GOT3 (cell line): ENCODE results near the gene GAS1.

Source experiments
- DNase-seq: peaks from one replicate; lab custom pipeline; 2025; ENCODE audit warnings: mixed read lengths; lab: John Stamatoyannopoulos, UW

Gene GAS1

DNA sequence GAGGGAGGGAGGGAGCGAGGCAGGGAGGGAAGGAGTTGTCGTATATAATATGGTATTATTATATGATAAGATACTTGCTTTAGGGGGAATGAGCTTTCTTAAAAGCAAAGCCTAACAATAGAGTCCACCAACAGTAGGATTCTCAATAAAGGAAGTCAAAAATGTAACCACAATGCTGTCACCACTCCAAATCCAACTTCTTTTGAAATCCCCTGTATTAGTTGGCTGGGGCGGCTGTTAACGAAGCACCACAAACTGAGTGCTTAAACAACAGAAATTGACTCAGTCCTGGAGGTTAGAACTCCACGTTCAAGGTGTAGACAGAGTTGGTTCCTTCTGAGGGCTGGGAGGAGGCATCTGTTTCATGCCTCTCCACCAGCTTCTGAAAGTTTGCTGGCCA lies 23.1 kb downstream of the GAS1 start:
- no peak for DNase-seq

DNA sequence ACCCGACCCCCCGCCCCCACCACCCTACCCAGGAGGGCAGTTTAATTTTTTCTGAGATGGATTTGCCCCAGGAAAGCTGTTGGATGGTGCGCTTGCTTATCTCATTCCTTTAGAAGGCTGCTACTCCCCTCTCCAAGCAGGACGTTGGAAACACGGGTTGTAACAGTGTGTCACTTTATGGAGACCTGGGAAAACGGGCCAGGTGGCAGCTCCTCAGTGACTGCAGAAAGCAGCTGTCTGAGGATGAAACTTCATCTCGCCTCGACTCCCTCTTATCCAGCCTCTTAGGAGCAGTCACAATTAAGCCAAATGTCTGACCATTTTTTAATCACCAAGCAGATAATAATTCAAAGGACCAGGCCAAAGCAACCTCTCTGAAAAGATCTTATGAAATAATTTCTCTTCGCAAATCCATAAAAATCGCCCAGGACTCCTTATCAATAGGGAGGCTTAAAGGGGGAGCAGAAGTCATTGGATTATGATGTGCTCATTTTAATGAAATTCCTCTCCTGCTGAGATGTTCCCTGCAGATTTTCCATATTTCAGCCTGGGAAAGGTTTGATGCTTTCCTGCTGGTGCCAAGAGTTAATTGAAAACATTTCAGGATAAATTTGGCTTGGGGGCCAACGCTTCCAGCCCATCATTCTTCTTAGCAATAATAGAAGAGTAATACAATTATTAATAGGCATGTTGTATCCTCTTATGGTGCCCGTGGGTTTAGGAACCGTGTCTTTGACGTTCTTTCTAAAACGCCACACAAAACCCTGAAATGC lies 26.0 kb downstream of the GAS1 start:
- DNase-seq, result no peak

DNA sequence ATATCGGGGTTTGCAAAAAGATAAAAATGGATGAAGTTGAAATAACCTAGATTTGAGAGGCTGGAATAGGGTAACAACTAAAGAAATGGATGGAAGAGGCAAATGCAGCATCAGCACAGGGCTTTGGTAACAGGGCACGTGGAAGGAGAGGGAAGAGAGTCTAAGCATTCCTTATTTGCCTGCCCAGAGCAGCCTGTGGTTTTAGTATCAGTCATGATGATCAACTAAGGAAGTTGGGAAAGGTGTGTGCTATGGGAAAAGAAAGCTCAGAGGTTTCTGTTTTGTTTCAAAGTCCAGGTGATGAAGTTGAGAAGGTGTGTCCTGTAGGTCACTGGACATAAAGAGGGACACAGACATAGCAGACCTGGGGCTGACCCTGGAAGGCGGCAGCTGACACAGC lies 28.8 kb downstream of the GAS1 start:
- DNase-seq, result no peak

DNA sequence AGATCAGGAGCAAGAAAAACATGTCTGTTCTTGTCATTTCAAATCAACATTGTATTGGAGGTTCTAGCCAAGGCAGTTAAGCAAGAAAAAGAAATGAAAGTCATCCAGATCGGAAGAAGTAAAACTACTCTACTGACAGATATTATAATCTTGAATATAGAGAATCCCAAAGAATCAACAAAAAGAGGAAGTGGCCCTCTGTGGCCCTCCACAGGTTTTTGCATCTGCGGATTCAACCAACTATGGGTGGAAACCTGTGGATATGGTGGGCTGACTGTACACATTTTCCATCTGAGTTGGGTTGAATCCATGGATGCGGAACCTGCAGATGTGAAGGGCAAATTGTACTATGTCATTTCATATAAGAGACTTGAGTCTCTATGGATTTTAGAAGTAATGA lies 35.1 kb downstream of the GAS1 start:
- DNase-seq, result no peak

DNA sequence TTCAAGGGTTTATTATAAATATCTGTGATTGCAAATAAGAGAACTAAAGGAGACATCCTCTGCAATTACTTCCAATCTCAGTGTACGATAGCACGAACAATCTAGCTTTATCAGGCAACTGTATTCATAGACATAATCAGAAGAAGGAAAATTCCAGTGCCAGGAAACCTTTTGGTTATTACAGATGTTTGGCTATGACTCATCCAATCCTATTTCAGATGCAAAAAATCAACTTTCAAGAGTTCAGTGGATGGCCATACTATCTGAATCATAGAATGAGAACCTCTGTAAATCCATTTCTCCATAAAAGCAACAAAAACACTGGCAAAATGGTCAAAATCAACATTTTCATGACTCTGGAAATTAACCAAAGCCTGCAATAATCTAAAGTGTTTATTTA lies 37.9 kb downstream of the GAS1 start:
- DNase-seq, result no peak

DNA sequence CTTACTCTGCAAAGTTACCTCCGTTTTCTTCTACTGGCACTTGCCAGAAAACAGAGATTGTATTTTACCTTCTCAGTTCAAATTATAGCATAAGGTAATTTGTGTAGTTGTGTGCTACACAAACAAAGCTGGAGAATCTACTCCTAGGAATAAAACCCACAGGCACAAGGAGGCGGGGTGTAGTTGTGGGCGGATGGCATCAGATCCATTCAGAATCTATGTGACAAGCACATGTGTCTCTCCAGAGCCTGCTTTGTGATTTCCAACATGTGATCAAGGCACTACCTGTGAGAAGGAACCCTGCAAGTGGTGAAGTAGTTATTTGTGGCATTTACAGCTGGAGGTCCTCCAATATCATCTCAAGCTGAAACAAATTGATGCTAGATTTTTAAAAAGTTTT lies 39.0 kb downstream of the GAS1 start:
- no peak for DNase-seq

DNA sequence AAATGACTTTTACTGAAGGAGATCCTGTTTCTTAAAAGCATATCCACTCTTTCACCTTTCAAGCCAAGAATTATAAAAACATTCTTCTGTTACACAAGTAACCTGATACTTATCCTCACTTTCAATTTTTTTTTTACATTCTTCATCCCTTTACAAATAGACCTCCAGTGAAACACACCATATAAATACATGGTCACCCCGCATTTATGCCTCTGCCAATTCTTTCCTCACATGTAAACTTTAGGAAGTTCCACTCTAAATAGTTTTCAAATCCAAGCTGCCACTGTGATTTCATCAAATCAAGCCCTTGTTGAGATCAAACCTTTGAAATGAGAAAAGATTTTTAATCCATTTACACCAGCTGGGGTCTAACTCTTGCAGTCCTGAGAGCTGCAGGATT lies 40.0 kb downstream of the GAS1 start:
- no peak for DNase-seq

DNA sequence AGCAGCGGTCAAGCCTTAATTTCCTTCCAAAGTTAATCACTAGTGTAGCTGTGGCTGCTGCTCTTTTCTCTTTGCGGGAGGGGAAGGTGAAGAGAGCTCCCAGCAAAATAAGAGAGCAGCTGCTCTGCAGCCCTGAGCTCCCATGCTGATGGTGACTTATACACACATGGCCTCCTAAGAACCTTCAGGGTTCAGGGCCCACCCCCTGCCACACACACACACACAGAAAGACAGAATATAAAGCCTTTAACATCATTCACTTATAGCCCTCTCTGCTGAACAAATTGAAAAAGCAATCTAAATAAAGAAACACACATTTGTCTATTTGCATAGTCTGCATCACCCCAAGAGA lies 43.6 kb downstream of the GAS1 start:
- DNase-seq, result no peak

DNA sequence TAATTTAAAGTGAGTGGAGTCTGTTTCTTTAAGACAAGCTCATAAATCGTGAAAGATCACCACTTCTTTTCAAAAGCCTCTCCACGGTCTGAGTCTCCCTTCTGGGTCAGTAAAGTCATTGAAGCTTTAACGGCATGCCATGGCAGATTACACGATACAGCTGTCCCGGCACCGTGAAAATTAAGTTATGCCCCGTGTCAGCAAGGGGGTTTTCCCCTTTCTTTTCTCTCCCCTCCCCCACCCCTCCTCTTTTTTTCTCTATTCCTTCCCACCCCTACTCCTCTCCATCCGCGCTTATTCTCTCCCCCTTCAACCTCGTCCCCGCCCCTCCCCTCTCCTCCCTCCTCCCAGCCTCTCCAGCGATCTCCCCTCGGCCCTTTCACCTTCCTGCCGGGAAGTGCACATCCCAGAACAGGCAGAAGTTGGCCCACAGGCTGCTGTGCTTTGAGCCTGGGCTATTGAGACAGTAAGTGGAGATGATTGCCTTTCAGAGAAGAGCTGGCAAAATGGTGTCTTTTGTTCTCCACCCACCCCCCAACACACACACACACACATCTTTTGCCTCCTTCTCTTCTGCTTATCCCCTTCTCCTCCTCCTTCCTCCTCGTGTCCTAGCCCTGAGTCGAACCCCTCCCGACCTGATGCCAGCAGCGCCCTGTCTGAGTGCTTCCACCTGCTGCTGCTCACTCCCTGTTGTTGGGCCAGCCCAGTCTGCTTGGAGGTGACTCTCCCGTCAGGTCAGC lies 44.1 kb downstream of the GAS1 start:
- DNase-seq, result no peak

DNA sequence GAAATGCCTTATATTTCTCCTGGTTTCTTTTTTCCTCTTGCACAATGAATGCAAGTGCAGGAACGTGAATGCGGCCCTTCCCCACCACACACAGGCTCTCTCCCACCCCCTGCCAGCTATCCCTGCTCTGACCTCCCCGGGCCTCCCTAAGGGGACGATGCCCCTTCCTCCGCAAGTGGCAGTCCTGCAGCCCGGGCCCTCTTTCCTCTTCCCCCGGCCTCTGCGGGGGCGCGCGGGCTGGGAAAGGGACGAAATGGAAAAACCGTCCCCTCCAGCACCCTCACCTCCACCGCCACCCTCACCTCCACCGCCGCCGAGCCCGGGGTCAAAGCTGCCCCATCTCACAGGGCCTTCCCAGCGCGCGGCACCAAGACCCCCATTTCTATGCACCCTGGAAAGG lies 44.7 kb downstream of the GAS1 start:
- no peak for DNase-seq

DNA sequence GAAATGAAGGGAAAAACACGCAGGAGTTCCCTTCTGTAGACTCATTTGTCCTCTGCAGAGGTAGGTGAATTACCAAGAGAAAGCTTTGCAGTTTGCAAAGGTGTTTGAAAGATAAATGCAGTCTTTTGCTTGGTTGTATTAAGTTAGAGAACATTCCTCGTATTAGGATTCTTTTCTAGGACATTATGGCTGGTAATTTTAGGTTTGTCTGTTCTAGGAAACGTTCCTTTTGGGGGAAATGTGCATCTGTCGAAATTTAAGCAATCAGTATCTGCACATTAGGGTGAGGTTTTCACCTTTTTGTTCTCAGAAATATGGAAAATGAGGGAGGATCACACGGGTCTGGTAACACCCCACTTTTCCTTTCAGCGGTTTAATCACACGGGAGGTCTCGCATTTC lies 45.1 kb downstream of the GAS1 start:
- no peak for DNase-seq

DNA sequence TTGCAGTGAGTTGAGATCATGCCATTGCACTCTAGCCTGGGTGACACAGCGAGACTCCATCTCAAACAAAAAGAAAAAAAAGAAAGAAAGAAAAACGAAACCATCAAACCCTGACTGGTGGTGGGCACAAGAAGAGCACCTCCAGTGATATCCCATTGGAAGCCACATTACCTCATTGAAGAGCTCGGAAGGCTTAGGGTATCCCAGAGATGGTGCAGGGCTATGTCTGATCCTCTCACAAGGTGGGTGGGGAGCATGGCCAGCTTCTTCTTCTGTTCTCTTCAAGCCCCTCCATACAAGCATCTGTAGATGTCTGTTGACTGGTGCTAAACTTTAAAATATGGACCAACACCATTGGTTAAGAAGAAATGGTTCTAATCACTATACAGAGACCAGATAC lies 45.8 kb downstream of the GAS1 start:
- DNase-seq, result no peak
